GM18520 (cell line): ENCODE results near the gene SHB.
"Not testable (repeated sequence)": the region's sequence is repeated elsewhere in the genome, so short reads cannot be mapped to it uniquely, and the experiment has no call there.

Experiments used
- ATAC-seq: cut with Tn5 transposase; IDR thresholded peaks from one replicate; pipeline ENCODE4 v1.9.1; 2021; ENCODE audit not compliant: unreplicated experiment

The SHB gene

GRCh38 chr9:37921168-37921510 is 147.9 kb downstream of the SHB start:
- ATAC-seq = no peak

- ATAC-seq = no peak
These were observed 148.4 kb downstream of the SHB start for GRCh38 chr9:37920471-37921167.

DNA sequence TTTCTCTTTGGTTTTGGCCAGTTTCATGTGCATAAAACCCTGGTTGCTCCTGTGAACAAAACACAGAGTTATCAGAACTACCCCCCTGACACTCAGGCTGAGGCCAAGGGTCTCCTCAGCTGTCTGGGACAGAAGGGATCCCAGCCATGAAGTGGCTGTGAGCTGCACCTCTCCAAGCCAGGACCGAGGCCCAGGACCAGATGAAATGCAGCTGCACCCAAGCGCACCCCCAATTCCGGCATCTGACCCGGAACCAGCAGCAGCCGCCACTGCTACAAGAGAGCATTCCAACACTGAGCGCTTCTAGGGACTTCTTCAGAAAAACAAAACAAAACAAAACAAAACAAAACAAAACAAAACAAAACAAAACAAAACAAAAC is 149.1 kb downstream of the SHB start:
- no peak for ATAC-seq

- no peak for ATAC-seq
These were observed 149.6 kb downstream of the SHB start for GRCh38 chr9:37919246-37919955.

- no peak for ATAC-seq
These were observed 150.3 kb downstream of the SHB start for GRCh38 chr9:37918665-37919170.

GRCh38 chr9:37917801-37918664 is 151.0 kb downstream of the SHB start:
- no peak for ATAC-seq

DNA sequence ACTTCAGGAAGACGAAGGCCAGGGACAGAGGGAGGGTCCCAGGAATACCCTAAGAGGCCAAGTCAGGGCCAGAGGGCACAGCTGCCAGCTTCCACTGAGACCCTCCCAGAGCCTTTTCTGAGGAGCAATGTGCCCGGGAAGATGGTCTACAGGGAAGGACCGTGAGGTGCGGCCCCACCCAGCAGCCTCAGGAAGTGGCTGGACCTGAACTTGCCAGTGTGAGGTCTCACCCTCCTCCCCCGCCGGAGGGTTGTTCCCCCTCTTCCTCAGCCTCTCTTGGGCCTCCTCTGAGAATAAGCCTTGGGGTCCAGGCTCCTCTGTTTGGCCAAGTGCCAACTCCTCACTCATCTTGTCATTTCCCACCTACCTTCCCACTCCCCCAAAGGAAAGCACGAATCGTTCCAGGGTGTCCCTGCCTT is 151.7 kb downstream of the SHB start:
- no peak for ATAC-seq

- no peak for ATAC-seq
These were observed 152.3 kb downstream of the SHB start for GRCh38 chr9:37916471-37917312.

DNA sequence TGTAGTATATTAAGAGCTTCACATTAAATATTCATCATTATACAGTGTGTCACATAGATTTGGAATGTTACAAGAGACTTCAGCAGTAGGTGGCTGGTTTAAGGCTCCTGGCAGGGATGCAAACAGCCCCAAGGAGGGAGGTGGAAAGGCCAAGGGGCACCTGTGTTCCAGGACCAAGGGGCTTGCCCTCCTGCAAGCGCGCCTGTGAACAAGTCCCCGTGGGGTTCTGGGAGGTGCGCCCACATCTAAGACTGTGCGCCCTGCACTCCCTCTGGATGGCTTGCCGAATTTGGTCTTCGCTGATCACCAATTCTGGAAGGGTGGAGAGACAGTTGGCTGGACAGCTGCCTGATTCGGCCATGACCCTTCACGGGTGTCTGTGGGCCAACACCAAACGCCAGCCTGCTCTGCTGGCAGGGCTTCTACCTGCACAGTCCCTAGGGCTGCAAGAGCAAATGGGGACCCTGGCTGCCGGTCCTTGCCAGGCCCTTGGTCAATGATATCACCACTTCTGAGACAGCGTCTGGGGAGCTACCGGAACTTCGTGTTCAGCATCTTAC is 153.0 kb downstream of the SHB start:
- ATAC-seq = no peak

- no peak for ATAC-seq
These were observed 154.2 kb downstream of the SHB start for GRCh38 chr9:37914701-37915358.

DNA sequence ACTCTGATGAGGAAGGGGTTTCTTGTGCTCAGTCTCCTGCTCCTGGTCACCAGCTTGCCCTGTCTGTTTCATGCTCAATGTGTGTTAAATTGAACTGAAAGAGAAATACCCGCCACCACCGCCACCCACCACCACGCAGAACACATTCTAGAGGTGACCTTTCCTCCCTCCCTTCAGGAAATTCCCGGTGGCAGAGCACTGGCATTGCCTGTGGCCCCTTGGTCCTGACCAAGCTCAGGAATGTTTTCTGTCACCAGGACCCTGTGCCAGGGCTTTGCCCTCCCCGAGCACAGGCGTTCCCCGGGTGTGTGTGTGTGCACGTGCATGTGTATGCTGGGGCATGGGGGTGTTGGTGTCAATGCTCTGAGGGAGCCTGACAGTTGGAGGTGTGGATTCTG is 154.9 kb downstream of the SHB start:
- no peak for ATAC-seq

DNA sequence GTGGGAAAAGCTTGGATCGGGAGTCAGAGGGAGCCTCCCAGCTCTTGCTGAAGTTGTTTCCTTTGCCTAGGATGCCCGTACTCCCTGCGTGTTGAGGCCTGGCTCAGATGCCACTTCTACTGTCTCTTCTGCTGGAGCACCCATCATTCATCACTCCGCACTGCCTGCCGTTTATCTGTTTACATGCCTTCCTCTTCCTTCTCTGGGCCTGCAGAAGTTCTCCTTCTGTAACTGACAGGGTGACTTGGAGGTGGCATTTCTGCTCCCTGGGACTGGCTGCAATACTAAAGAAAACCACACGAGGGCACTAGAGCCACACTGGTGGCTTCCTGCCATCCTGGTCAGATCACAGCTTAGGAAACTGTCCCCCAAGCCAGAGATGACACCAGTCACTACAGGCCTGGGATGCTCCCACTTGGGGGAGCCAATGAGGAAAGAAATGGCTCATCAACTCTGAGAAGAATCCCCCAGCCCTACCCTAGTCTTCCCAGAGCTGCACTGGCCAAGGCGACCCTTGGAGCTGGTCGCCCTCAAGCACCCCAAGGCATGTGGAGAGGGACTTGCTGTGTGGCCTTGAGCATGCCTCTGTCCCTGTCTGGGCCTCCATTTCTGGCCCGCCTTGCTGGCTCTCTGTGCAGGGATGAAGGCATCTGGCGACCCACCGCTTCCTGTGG is 155.4 kb downstream of the SHB start:
- no peak for ATAC-seq

- no peak for ATAC-seq
These were observed 157.8 kb downstream of the SHB start for GRCh38 chr9:37911271-37911681.

DNA sequence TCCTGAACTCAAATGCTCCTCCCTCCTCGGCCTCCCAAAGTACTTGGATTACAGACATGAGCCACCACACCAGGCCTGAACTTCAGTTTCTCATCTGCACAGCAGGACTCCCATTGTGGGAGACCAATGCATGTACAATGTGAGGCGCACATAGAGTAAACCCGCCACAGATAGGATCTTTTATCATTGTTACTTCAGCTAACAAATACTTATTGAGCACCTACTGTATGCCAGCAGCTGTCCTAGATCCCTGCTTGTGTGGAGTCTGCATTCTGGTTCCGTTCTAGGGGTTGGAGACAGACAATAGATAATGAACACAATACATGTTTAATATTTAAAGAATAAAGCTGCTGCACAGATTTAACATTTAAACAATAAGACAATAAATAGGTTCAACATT is 158.8 kb downstream of the SHB start:
- no peak for ATAC-seq

- ATAC-seq = not testable (repeated sequence)
These were observed 159.2 kb downstream of the SHB start for GRCh38 chr9:37909836-37910235.

- no peak for ATAC-seq
These were observed 159.7 kb downstream of the SHB start for GRCh38 chr9:37909326-37909725.

DNA sequence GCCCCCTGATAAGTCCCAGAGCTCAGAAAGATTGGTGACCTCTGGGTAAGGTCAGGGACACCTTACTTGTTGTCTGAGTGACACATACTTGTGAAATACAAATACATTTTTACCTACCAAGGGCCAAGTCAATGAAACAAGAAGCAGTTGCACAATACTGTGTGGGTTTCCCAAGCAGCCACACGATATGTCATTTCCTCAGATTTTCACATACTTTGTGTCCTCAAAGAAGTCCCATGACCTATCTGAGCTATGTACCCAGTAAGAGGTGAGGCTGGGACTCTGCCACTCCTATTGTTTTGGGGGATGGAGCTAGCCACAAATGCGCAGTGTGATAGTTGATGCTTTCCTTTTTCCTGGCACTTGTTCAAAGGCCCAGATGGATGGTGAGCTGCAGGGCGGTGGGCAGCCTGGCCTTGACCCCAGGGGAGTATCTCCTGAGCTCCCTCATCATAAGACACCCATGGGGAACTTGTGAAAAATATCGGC is 160.3 kb downstream of the SHB start:
- no peak for ATAC-seq

DNA sequence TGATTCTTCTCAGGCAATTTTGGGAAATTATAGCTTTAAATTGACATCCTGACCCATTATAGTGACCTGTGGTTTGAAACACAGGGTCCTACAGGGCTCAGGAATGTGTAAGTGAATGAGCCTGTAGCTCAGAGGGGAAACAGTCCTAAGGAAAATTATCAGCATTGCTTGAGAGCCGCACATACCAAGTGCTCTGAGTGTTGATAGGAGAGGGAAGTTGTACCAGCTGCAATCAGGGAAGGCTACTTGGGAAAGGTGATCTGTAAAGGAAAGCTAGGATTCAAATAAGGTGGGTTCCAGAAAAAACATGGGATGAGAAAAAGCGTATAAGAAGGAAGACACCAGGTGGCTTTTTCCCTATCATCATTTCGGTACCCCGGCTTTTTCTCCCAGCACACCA is 160.7 kb downstream of the SHB start:
- no peak for ATAC-seq
